K562 (cell line): ENCODE data around the gene WFDC6. TPM values are rescaled to one million over a fixed set of nuclear protein-coding genes. Genes with fewer than 3 reads are reported as not detected.

Source experiments
- ATAC-seq: fragments of 200-7000 bp; cut with Tn5 transposase; 3 replicates; pipeline ENCODE4 v1.9.1; 2020; ENCODE audit warnings: moderate library complexity
- BruUV-seq: library from RNA; stranded (reverse); fragments of 400-500 nt; replicated peaks from 2 replicates; lab custom pipeline; 2021; lab: Mats Ljungman, UMichigan
- CTCF ChIA-PET: fragments of 300-600 bp; formaldehyde crosslinking; extraction: SDS; loops from one replicate; lab custom pipeline; 2021; ENCODE audit warnings: low intra/inter-chr PET ratio; lab: Yijun Ruan, JAX
- POLR2A ChIA-PET: fragments of 300-600, 350-650 bp; sonication (Branson Sonifier 250); formaldehyde crosslinking; extraction: SDS; loops from one replicate; lab custom pipeline; 2021; ENCODE audit warnings: antibody characterized with exemption, inconsistent platforms; lab: Yijun Ruan, JAX
- DNase-seq, 4 experiments: peaks; one replicate each; pipeline versions ENCODE4 v3.0.0 to v3.0.0-alpha.2; 2011 to 2018; ENCODE audit warnings: low spot score in 3 of 4, mixed read lengths in 3 of 4; ENCODE audit errors: extremely low read depth in 1 of 4
- FAIRE-seq: peaks from 2 replicates; lab custom pipeline; 2011; peaks lifted over from hg19 to GRCh38; lab: Jason Lieb, UNC
- H2AFZ ChIP-seq: 2 replicates; pipeline ENCODE4 v1.6.0; 2011; ENCODE audit warnings: low read depth, low read length, control low read depth, inconsistent platforms
- H3K27ac ChIP-seq: fragments of 200-600 bp; 3 replicates; pipeline ENCODE4 v1.8.0; 2011; ENCODE audit warnings: low read depth, mild to moderate bottlenecking, control low read depth, inconsistent platforms, low read length, moderate library complexity, mixed read lengths; ENCODE audit errors: extremely low read depth
- H3K27me3 ChIP-seq, 2 experiments: fragments of 300-600 bp in 1 of 2; 2 replicates in 1 of 2; 3 replicates in 1 of 2; pipeline versions ENCODE4 v1.6.0 to v1.8.0; 2011; ENCODE audit warnings: inconsistent platforms in 2 of 2, low read length in 2 of 2, mild to moderate bottlenecking in 1 of 2, mixed read lengths in 1 of 2, moderate library complexity in 1 of 2; ENCODE audit not compliant: control insufficient read depth in 2 of 2, insufficient read depth in 2 of 2
- H3K36me3 ChIP-seq: fragments of 300-600 bp; 3 replicates; pipeline ENCODE4 v1.8.0; 2011; ENCODE audit warnings: mild to moderate bottlenecking, low read length, inconsistent platforms; ENCODE audit not compliant: control insufficient read depth, insufficient read depth
- H3K4me1 ChIP-seq, 2 experiments: fragments of 200-600 bp in 1 of 2; replicated peaks in 1 of 2; 2 replicates in 1 of 2; 3 replicates in 1 of 2; pipeline versions ENCODE4 v1.5.1 to v1.8.0; 2011; ENCODE audit warnings: inconsistent platforms in 2 of 2, low read length in 2 of 2, mild to moderate bottlenecking in 1 of 2, mixed read lengths in 1 of 2, moderate library complexity in 1 of 2; ENCODE audit not compliant: control insufficient read depth in 2 of 2, insufficient read depth in 2 of 2
- H3K4me2 ChIP-seq: 2 replicates; pipeline ENCODE4 v1.6.1; 2011; ENCODE audit warnings: low read length, control low read depth, inconsistent platforms, mixed read lengths; ENCODE audit not compliant: insufficient read depth
- H3K4me3 ChIP-seq: fragments of 200-600 bp; sonication (generic), shearing (Covaris generic); 2 replicates; pipeline ENCODE4 v1.5.1; 2016; ENCODE audit warnings: control low read depth, inconsistent platforms
- H3K79me2 ChIP-seq: fragments of 200-600 bp; 3 replicates; pipeline ENCODE4 v1.8.0; 2011; ENCODE audit warnings: low read length, inconsistent platforms; ENCODE audit not compliant: control insufficient read depth, insufficient read depth
- H3K9ac ChIP-seq, 2 experiments: 2 replicates each; pipeline versions ENCODE4 v1.6.0 to v1.6.1; 2011; ENCODE audit warnings: low read depth in 2 of 2, low read length in 2 of 2, control low read depth in 1 of 2, inconsistent platforms in 1 of 2, mild to moderate bottlenecking in 1 of 2, mixed read lengths in 1 of 2; ENCODE audit not compliant: insufficient read depth in 1 of 2
- H3K9me1 ChIP-seq: one replicate; pipeline ENCODE4 v1.6.0; 2011; ENCODE audit warnings: inconsistent platforms, mild to moderate bottlenecking, low read length, moderate library complexity; ENCODE audit not compliant: control insufficient read depth, insufficient read depth
- H3K9me3 ChIP-seq: replicated peaks from 2 replicates; pipeline ENCODE4 v1.5.1; 2011; ENCODE audit warnings: low read depth, low read length, inconsistent platforms; ENCODE audit not compliant: control insufficient read depth, insufficient read depth
- H4K20me1 ChIP-seq: replicated peaks from 2 replicates; pipeline ENCODE4 v1.6.1; 2011; ENCODE audit warnings: low read length, inconsistent platforms, mixed read lengths; ENCODE audit not compliant: control insufficient read depth, insufficient read depth
- BMI1 ChIP-seq: fragments of 150-350 bp; IDR thresholded peaks from 2 replicates; pipeline ENCODE4 v1.6.1; 2014; ENCODE audit warnings: low read length
- LARP7 ChIP-seq: fragments of 450-650 bp; IDR thresholded peaks from 2 replicates; pipeline ENCODE4 v1.6.1; 2016
- NR3C1 ChIP-seq: sonication (generic); formaldehyde crosslinking; IDR thresholded peaks from 2 replicates; pipeline ENCODE4 v1.8.1; 2022; ENCODE audit warnings: missing genetic modification reagents
- SAFB ChIP-seq: fragments of 200-400 bp; formaldehyde crosslinking; IDR thresholded peaks from 2 replicates; pipeline ENCODE4 v1.6.1; 2017; ENCODE audit warnings: low read depth, low read length, borderline replicate concordance
- SP2 ChIP-seq: IDR thresholded peaks from 2 replicates; pipeline ENCODE4 v1.6.1; 2011; ENCODE audit warnings: mild to moderate bottlenecking, low read depth, low read length, moderate library complexity; ENCODE audit not compliant: poor library complexity, severe bottlenecking; ENCODE audit errors: extremely low read depth
- TCF7L2 ChIP-seq: fragments of 150-350 bp; IDR thresholded peaks from 2 replicates; pipeline ENCODE4 v1.6.1; 2016; ENCODE audit warnings: low read depth, mild to moderate bottlenecking, low read length, moderate library complexity
- WGBS: fragments of 100-300 bp; shearing (Covaris generic); methylation state at CpG from one replicate; pipeline ENCODE4 v1.1.6; 2016; ENCODE audit warnings: low coverage, mixed read lengths; ENCODE audit not compliant: insufficient coverage; ENCODE audit errors: missing lambda C conversion rate; 5-methylcytosine and 5-hydroxymethylcytosine counted together
- in situ Hi-C: fragments of 300-500 bp; cut with MboI; formaldehyde crosslinking; loops from 4 replicates; pipeline ENCODE4 v1.15.0; 2018; ENCODE audit warnings: inconsistent platforms, mixed read lengths
- intact Hi-C: fragments of 100-400 bp; cut with micrococcal nuclease; formaldehyde crosslinking; loops from 2 replicates; pipeline ENCODE4 v1.14.2; 2022
- polyA plus RNA-seq, 8 experiments: library from polyadenylated mRNA; depleted of rRNA in 4 of 8; stranded (reverse) in 5 of 8; unstranded in 3 of 8; fragments of >200 nt; fragmentation: Nextera tagmentation in 2 of 8; fragmentation: Illumina TruSeq in 1 of 8; extraction: Ambion mirVana in 2 of 8; extraction: Trizol in 1 of 8; gene quantifications; 2 replicates each; pipeline versions ENCODE4 v1.2.1 to v1.2.3, GENCODE V29; 2011 to 2014; ENCODE audit warnings: inconsistent platforms in 1 of 8, missing spikeins in 1 of 8
- total RNA-seq, 7 experiments: library from RNA; depleted of rRNA in 6 of 7; stranded (reverse); fragments of >200 nt in 6 of 7; fragmentation: Illumina TruSeq in 2 of 7; extraction: Trizol in 2 of 7; gene quantifications; 2 replicates each; pipeline versions ENCODE4 v1.2.1 to v1.2.3, GENCODE V29; 2011 to 2021; ENCODE audit warnings: low replicate concordance in 1 of 7
- TF ChIP-seq, protein P1 (sequence below): sonication (generic); formaldehyde crosslinking; IDR thresholded peaks from 2 replicates; pipeline ENCODE4 v1.8.0; 2023; ENCODE audit warnings: mild to moderate bottlenecking, missing genetic modification reagents

The WFDC6 gene
- total and polyA plus RNA-seq, 9 of the 15 experiments (the other 6 are each of a cell fraction or from before 2014, with no cell fraction given): not detected

DNA sequence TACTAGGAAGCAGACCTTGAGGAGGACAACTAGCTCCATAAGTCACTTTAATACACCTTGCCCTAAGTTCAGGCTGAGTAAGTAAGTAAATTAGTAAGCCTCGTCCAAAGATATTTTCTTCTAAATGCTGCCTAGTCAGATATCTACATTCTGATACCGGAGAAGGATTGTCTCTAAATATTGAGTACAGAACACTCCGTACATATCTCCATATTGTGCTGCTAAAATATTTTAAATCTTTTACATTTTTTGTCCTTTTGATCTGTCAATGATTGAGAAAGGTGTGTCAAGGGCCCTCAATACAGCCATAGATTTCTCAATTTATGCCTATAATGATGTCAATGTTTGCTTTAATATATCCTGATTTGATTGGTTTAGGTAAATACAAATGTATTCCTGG is 36.6 kb upstream of the WFDC6 start:
- Histone ChIP-seq H3K79me2 (no peaks in the 10 kb centered on the region), H2AFZ (no peak overlapping the region), H3K36me3 (no peaks in the 10 kb centered on the region), H3K9me1 (no peaks in the 10 kb centered on the region), H3K27me3 (peaks cover 5 to 8% of the 10 kb centered on the region in 2 experiments; a peak in 3 of 5 replicates), H4K20me1 (no peaks in the 10 kb centered on the region), H3K4me3 (no peak overlapping the region), H3K9me3 (no peaks in the 10 kb centered on the region), H3K9ac (no peak overlapping the region), H3K4me2 (no peak overlapping the region)
- DNase-seq (no peak), FAIRE-seq (no peak)
- in situ Hi-C loops: no loop called here
- ChIA-PET POLR2A (interaction anchor here (0.7 kb wide), 1 partner anchor 51 kb away, joined by 3 read pairs; no protein-coding TSS in a partner anchor), CTCF (no interaction called here)
- BruUV-seq: no TSS peak
- 2% methylated on average over 3 of the region's 3 CpGs for WGBS
- intact Hi-C loops: no loop called here
- TF ChIP-seq LARP7: no peak
- no peak for TF ChIP-seq SAFB
- TF ChIP-seq BMI1: no peak
- no peak for TF ChIP-seq NR3C1 (CRISPR knock-in tag)
- TF ChIP-seq, protein P1, sequence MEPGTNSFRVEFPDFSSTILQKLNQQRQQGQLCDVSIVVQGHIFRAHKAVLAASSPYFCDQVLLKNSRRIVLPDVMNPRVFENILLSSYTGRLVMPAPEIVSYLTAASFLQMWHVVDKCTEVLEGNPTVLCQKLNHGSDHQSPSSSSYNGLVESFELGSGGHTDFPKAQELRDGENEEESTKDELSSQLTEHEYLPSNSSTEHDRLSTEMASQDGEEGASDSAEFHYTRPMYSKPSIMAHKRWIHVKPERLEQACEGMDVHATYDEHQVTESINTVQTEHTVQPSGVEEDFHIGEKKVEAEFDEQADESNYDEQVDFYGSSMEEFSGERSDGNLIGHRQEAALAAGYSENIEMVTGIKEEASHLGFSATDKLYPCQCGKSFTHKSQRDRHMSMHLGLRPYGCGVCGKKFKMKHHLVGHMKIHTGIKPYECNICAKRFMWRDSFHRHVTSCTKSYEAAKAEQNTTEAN (CRISPR knock-in tag): no peak
- TF ChIP-seq SP2: no peak
- no peak for TF ChIP-seq TCF7L2
- TF ChIP-seq, all 486 proteins: peak for 0
- no peak for ATAC-seq
- H3K4me1 ChIP-seq: no peaks in the 10 kb centered on the region
- H3K27ac ChIP-seq: no peak overlapping the region
